ENCODE data around the gene LMOD1.

The LMOD1 gene

DNA sequence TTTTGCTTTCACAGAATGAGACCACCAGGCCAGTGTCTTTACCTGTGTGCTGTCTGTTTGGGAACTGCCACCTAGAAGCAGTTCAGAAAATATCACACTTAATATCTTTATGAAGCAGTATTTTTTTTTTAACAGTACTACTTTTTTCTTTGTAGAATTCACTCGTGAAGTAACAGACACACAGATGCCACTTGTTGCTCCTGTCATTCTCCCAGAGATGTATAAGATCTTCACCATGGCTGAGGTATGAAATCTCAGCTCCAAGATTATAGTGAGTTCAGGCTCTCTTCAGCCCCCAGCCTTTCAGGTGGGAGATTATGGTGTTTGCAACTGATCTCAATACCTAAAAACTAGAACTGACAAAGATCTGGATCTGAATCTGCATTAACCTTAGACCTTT, 94.4 kb downstream of the LMOD1 start:
- no peak for DNase-seq

- no peak for DNase-seq
These were observed 96.3 kb downstream of the LMOD1 start for GRCh38 chr1:201850053-201850397.

- DNase-seq = no peak
These were observed 96.8 kb downstream of the LMOD1 start for GRCh38 chr1:201849372-201850052.

DNA sequence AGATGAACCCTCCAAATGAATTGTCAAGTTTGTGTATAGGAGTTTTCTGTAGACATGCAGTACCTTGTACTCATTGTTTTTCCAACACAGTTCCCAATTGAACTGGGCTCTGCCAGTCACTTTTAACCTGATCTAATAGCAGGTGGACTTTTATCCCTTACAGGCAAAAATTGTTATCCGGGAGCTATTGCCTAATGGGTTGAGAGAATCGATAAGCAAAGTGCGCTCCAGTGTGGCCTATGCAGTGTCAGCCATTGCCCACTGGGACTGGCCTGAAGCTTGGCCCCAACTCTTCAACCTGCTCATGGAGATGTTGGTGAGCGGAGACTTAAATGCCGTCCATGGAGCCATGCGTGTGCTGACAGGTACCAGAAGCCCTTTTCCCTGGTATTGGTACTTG, 98.1 kb downstream of the LMOD1 start:
- DNase-seq = no peak

DNA sequence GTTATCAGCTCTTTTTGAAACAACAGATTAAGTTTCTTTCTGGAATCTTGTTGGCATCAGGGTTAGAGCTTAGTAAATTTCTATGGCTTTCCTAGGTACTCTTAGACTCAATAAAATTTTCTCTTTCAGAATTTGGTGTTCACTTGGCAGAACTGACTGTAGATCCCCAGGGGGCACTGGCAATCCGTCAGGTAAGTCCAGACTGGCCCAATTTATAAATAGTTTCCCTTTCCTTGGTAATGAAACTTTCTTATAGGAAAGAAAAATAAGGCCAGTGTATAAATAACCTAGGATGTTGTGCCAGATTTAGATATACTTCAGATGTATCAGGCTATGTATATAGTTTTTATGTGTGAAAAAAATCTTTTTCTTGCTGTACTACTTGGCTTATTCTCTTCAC, 99.2 kb downstream of the LMOD1 start:
- no peak for DNase-seq

Data from right forelimb (tissue), 1 donor.